ENCODE data around the gene DNAJA2.
"Not testable (repeated sequence)": the region's sequence is repeated elsewhere in the genome, so short reads cannot be mapped to it uniquely, and the experiment has no call there.

The DNAJA2 gene

DNA sequence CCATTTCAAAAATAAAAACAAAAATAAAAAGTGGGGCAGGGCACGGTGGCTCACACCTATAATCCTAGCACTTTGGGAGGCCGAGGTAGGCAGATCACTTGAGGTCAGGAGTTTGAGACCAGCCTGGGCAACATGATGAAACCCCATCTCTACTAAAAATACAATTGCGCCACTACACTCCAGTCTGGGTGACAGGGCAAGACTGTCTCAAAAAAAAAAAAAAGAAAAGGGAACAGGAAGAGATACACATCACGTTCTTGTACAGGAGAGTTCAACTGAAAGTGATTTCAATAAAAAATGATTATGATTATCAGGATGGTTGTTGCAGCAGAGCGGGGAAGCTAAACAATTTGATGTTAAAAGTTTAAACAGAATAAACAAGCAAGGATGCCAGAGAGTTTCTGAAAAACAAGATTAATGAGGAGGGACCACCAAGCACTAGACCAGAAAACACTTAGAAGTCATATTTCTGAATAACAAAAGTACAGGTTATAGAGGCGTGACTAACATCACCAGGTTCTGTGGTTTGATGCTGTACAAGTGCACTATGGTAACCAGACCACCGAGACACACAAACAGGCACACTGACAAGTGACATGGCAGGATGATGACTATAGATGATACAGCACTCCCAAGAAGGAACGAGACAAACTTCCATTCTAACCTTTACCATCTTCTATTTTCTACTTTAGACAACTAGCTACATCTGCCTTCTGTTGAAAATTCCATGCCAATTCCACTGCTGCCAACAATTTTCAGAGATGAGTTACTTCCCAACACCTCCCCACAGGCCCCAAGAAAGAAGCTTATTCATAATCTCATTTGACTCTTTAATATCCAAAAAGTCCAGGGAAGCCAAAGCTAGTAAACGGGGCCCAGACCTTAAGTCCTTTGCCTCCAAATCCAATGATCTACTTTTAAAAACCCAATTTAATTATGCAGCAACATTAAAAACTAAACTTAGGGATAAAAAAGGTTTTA is 11.8 kb downstream of the DNAJA2 start:
- H3K36me3 ChIP-seq (ENCODE audit: control insufficient read depth in 1 of 2, insufficient read depth in 2 of 2, low read length in 2 of 2) = peaks cover 50 to 94% of the 10 kb centered on the region in 2 donors
- no peak overlapping the region for H3K4me3 ChIP-seq (ENCODE audit: low read depth in 1 of 2, low read length in 2 of 2)
- H3K9me3 ChIP-seq (ENCODE audit: control insufficient read depth in 1 of 2, low read length in 2 of 2) = no peaks in the 10 kb centered on the region
- H3K27me3 ChIP-seq (ENCODE audit: control insufficient read depth in 1 of 2, insufficient read depth in 2 of 2, low read length in 2 of 2) = no peaks in the 10 kb centered on the region
- peaks cover 0 to 4% of the 10 kb centered on the region in 2 donors for H3K4me1 ChIP-seq (ENCODE audit: control insufficient read depth in 1 of 2, insufficient read depth in 2 of 2, low read length in 2 of 2)
- no peak overlapping the region for H3K9ac ChIP-seq (ENCODE audit: low read depth in 1 of 2, low read length in 2 of 2)
- no peak overlapping the region for H3K27ac ChIP-seq (ENCODE audit: low read depth, low read length)

DNA sequence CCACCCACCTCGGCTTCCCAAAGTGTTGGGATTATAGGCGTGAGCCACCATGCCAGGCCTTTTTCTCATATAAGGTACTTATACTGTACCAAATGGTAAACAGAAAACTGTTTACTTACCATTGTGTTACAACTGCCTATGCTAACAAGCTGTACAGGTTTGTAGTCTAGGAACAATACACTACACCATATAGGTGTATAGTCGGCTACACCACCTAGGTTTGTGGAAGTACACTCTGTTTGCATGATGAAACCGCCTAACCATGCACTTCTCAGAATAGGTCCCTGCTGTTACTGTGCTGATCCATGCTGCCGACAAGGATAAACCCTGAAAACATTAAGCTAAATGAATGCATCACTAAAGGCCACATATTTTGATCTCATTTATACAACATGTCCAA is 18.9 kb downstream of the DNAJA2 start:
- H3K36me3 ChIP-seq (ENCODE audit: control insufficient read depth in 1 of 2, insufficient read depth in 2 of 2, low read length in 2 of 2) = peaks cover 29 to 46% of the 10 kb centered on the region in 2 donors
- no peak overlapping the region for H3K9ac ChIP-seq (ENCODE audit: low read depth in 1 of 2, low read length in 2 of 2)
- no peak overlapping the region for H3K27ac ChIP-seq (ENCODE audit: low read depth, low read length)
- H3K27me3 ChIP-seq (ENCODE audit: control insufficient read depth in 1 of 2, insufficient read depth in 2 of 2, low read length in 2 of 2) = no peaks in the 10 kb centered on the region
- no peaks in the 10 kb centered on the region for H3K4me1 ChIP-seq (ENCODE audit: control insufficient read depth in 1 of 2, insufficient read depth in 2 of 2, low read length in 2 of 2)
- H3K4me3 ChIP-seq (ENCODE audit: low read depth in 1 of 2, low read length in 2 of 2) = no peak overlapping the region
- no peaks in the 10 kb centered on the region for H3K9me3 ChIP-seq (ENCODE audit: control insufficient read depth in 1 of 2, low read length in 2 of 2)

- no peaks in the 10 kb centered on the region for H3K4me1 ChIP-seq (ENCODE audit: control insufficient read depth in 1 of 2, insufficient read depth in 2 of 2, low read length in 2 of 2)
- H3K4me3 ChIP-seq (ENCODE audit: low read depth in 1 of 2, low read length in 2 of 2) = no peak overlapping the region
- H3K9me3 ChIP-seq (ENCODE audit: control insufficient read depth in 1 of 2, low read length in 2 of 2) = no peaks in the 10 kb centered on the region
- H3K27ac ChIP-seq (ENCODE audit: low read depth, low read length) = no peak overlapping the region
- no peak overlapping the region for H3K9ac ChIP-seq (ENCODE audit: low read depth in 1 of 2, low read length in 2 of 2)
- peaks cover 5 to 6% of the 10 kb centered on the region in 2 donors for H3K36me3 ChIP-seq (ENCODE audit: control insufficient read depth in 1 of 2, insufficient read depth in 2 of 2, low read length in 2 of 2)
- H3K27me3 ChIP-seq (ENCODE audit: control insufficient read depth in 1 of 2, insufficient read depth in 2 of 2, low read length in 2 of 2) = no peaks in the 10 kb centered on the region
Observed at GRCh38 chr16:46950009-46950408, 23.5 kb downstream of the DNAJA2 start.

GRCh38 chr16:46949241-46949892 is 24.1 kb downstream of the DNAJA2 start:
- Histone ChIP-seq H3K9ac (ENCODE audit: low read depth in 1 of 2, low read length in 2 of 2) (no peak overlapping the region), H3K27ac (ENCODE audit: low read depth, low read length) (no peak overlapping the region), H3K9me3 (ENCODE audit: control insufficient read depth in 1 of 2, low read length in 2 of 2) (no peaks in the 10 kb centered on the region), H3K36me3 (ENCODE audit: control insufficient read depth in 1 of 2, insufficient read depth in 2 of 2, low read length in 2 of 2) (no peaks in the 10 kb centered on the region), H3K27me3 (ENCODE audit: control insufficient read depth in 1 of 2, insufficient read depth in 2 of 2, low read length in 2 of 2) (no peaks in the 10 kb centered on the region), H3K4me1 (ENCODE audit: control insufficient read depth in 1 of 2, insufficient read depth in 2 of 2, low read length in 2 of 2) (no peaks in the 10 kb centered on the region), H3K4me3 (ENCODE audit: low read depth in 1 of 2, low read length in 2 of 2) (no peak overlapping the region)

DNA sequence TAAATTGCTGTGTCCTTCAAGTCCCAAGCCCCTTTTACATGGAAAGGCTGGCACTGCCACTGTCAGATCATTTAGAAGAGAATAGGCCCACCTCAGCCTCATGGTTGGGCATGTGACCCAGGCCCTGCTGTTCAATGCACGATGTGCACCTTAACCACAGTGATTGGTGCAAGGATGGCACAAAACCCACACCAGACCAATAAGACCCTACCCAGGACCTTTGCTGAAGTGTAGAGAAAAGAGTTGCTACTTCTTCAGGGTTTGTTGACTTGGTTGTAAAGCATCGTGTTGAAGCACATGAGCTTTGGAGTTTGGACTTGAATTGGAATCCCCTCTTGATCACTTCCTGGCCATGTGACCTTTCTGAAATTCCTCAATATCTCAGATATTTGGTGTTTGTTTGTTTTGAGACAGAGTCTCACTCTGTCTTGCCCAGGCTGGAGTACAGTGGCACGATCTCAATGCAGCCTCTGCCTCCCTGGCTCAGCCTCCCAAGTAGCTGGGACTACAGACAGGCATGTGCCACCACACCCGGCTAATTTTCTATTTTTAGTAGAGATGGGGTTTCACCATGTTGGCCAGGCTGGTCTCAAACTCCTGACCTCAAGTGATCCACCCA is 24.8 kb downstream of the DNAJA2 start:
- no peaks in the 10 kb centered on the region for H3K36me3 ChIP-seq (ENCODE audit: control insufficient read depth in 1 of 2, insufficient read depth in 2 of 2, low read length in 2 of 2)

GRCh38 chr16:46947900-46948547 is 25.4 kb downstream of the DNAJA2 start:
- no peaks in the 10 kb centered on the region for H3K9me3 ChIP-seq (ENCODE audit: control insufficient read depth in 1 of 2, low read length in 2 of 2)
- no peaks in the 10 kb centered on the region for H3K4me1 ChIP-seq (ENCODE audit: control insufficient read depth in 1 of 2, insufficient read depth in 2 of 2, low read length in 2 of 2)
- H3K9ac ChIP-seq (ENCODE audit: low read depth in 1 of 2, low read length in 2 of 2) = no peak overlapping the region
- no peaks in the 10 kb centered on the region for H3K36me3 ChIP-seq (ENCODE audit: control insufficient read depth in 1 of 2, insufficient read depth in 2 of 2, low read length in 2 of 2)
- H3K27me3 ChIP-seq (ENCODE audit: control insufficient read depth in 1 of 2, insufficient read depth in 2 of 2, low read length in 2 of 2) = no peaks in the 10 kb centered on the region
- no peak overlapping the region for H3K27ac ChIP-seq (ENCODE audit: low read depth, low read length)
- H3K4me3 ChIP-seq (ENCODE audit: low read depth in 1 of 2, low read length in 2 of 2) = no peak overlapping the region

More for the DNA sequence above, 24.8 kb downstream of the DNAJA2 start:
- no peak overlapping the region for H3K4me3 ChIP-seq (ENCODE audit: low read depth in 1 of 2, low read length in 2 of 2)
- no peak overlapping the region for H3K27ac ChIP-seq (ENCODE audit: low read depth, low read length)
- no peaks in the 10 kb centered on the region for H3K4me1 ChIP-seq (ENCODE audit: control insufficient read depth in 1 of 2, insufficient read depth in 2 of 2, low read length in 2 of 2)
- no peaks in the 10 kb centered on the region for H3K27me3 ChIP-seq (ENCODE audit: control insufficient read depth in 1 of 2, insufficient read depth in 2 of 2, low read length in 2 of 2)
- no peak overlapping the region for H3K9ac ChIP-seq (ENCODE audit: low read depth in 1 of 2, low read length in 2 of 2)
- H3K9me3 ChIP-seq (ENCODE audit: control insufficient read depth in 1 of 2, low read length in 2 of 2) = no peaks in the 10 kb centered on the region

GRCh38 chr16:46944713-46945112 is 28.8 kb downstream of the DNAJA2 start:
- not testable (repeated sequence) for H3K36me3 ChIP-seq (ENCODE audit: control insufficient read depth in 1 of 2, insufficient read depth in 2 of 2, low read length in 2 of 2); H3K27ac ChIP-seq (ENCODE audit: low read depth, low read length); H3K9me3 ChIP-seq (ENCODE audit: control insufficient read depth in 1 of 2, low read length in 2 of 2); H3K9ac ChIP-seq (ENCODE audit: low read depth in 1 of 2, low read length in 2 of 2); H3K4me3 ChIP-seq (ENCODE audit: low read depth in 1 of 2, low read length in 2 of 2); H3K4me1 ChIP-seq (ENCODE audit: control insufficient read depth in 1 of 2, insufficient read depth in 2 of 2, low read length in 2 of 2); H3K27me3 ChIP-seq (ENCODE audit: control insufficient read depth in 1 of 2, insufficient read depth in 2 of 2, low read length in 2 of 2)

- no peak overlapping the region for H3K4me3 ChIP-seq (ENCODE audit: low read depth in 1 of 2, low read length in 2 of 2)
- no peaks in the 10 kb centered on the region for H3K9me3 ChIP-seq (ENCODE audit: control insufficient read depth in 1 of 2, low read length in 2 of 2)
- no peak overlapping the region for H3K27ac ChIP-seq (ENCODE audit: low read depth, low read length)
- H3K27me3 ChIP-seq (ENCODE audit: control insufficient read depth in 1 of 2, insufficient read depth in 2 of 2, low read length in 2 of 2) = no peaks in the 10 kb centered on the region
- no peaks in the 10 kb centered on the region for H3K4me1 ChIP-seq (ENCODE audit: control insufficient read depth in 1 of 2, insufficient read depth in 2 of 2, low read length in 2 of 2)
- H3K36me3 ChIP-seq (ENCODE audit: control insufficient read depth in 1 of 2, insufficient read depth in 2 of 2, low read length in 2 of 2) = no peaks in the 10 kb centered on the region
- H3K9ac ChIP-seq (ENCODE audit: low read depth in 1 of 2, low read length in 2 of 2) = no peak overlapping the region
Observed at GRCh38 chr16:46937536-46937935, 35.9 kb downstream of the DNAJA2 start.

DNA sequence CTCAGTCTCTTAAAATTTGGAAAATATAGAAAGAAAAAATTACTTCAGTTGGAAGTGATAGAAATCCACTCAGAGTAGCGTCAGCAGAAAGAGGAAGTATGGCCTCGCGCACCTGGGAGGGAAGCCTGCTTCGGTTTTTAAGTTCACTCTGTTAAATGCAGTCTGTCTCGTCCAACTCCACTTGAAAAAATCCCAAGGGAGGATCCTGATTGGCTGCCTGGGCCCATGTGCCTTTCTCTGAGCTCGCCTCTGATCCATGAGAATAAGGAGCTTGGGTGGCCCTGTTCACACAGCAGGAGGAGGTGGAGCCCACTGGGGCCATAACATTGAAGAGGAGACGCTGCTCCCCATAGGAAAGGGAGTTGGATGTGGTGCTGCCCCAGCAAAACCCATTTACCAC is 40.7 kb downstream of the DNAJA2 start:
- Histone ChIP-seq H3K27me3 (ENCODE audit: control insufficient read depth in 1 of 2, insufficient read depth in 2 of 2, low read length in 2 of 2) (no peaks in the 10 kb centered on the region), H3K4me1 (ENCODE audit: control insufficient read depth in 1 of 2, insufficient read depth in 2 of 2, low read length in 2 of 2) (peaks cover 0 to 4% of the 10 kb centered on the region in 2 donors), H3K27ac (ENCODE audit: low read depth, low read length) (no peak overlapping the region), H3K9me3 (ENCODE audit: control insufficient read depth in 1 of 2, low read length in 2 of 2) (no peaks in the 10 kb centered on the region), H3K4me3 (ENCODE audit: low read depth in 1 of 2, low read length in 2 of 2) (no peak overlapping the region), H3K36me3 (ENCODE audit: control insufficient read depth in 1 of 2, insufficient read depth in 2 of 2, low read length in 2 of 2) (no peaks in the 10 kb centered on the region), H3K9ac (ENCODE audit: low read depth in 1 of 2, low read length in 2 of 2) (no peak overlapping the region)

Data from duodenal mucosa (tissue), 2 donors.